Retinal pigment epithelial cell (primary cell): Measurements from ENCODE around the gene RCL1.
"Not testable (repeated sequence)": the region's sequence is repeated elsewhere in the genome, so short reads cannot be mapped to it uniquely, and the experiment has no call there.

ENCODE experiments used
- DNase-seq: peaks from one replicate; pipeline ENCODE4 v3.0.0-alpha.2; 2010; ENCODE audit warnings: low read depth
- H3K4me3 ChIP-seq: 2 replicates; pipeline ENCODE4 v1.5.1; 2011; ENCODE audit warnings: mild to moderate bottlenecking, low read length, control low read depth, moderate library complexity
- CTCF ChIP-seq: conservative IDR thresholded peaks from 2 replicates; pipeline ENCODE4 v1.5.1; 2011; ENCODE audit warnings: low read depth, low read length, control low read depth, inconsistent platforms

The RCL1 gene

GRCh38 chr9:4784403-4784802 is 8.3 kb upstream of the RCL1 start:
- no peak for TF ChIP-seq CTCF
- DNase-seq, result no peak
- no peak overlapping the region for H3K4me3 ChIP-seq

GRCh38 chr9:4786599-4786998 is 6.1 kb upstream of the RCL1 start:
- no peak overlapping the region for H3K4me3 ChIP-seq
- no peak for DNase-seq
- TF ChIP-seq CTCF, result no peak

- no peak for DNase-seq
- no peak for TF ChIP-seq CTCF
Observed at GRCh38 chr9:4787876-4788275, 4.9 kb upstream of the RCL1 start.

GRCh38 chr9:4788703-4789102 is 4.0 kb upstream of the RCL1 start:
- no peak overlapping the region for H3K4me3 ChIP-seq
- no peak for TF ChIP-seq CTCF
- DNase-seq, result no peak

More at GRCh38 chr9:4787876-4788275, 4.9 kb upstream of the RCL1 start:
- H3K4me3 ChIP-seq, result no peak overlapping the region

GRCh38 chr9:4792054-4792571 is 631 bp upstream of the RCL1 start:
- peak overlapping the region; percentile 76 for H3K4me3 ChIP-seq
- DNase-seq, result no peak
- no peak for TF ChIP-seq CTCF

GRCh38 chr9:4793459-4794395 is 983 bp downstream of the RCL1 start:
- peak overlapping the region; percentile 88 for H3K4me3 ChIP-seq
- no peak for DNase-seq
- no peak for TF ChIP-seq CTCF

- H3K4me3 ChIP-seq, result no peak overlapping the region
- no peak for TF ChIP-seq CTCF
- no peak for DNase-seq
Observed at GRCh38 chr9:4794691-4795090, 1.9 kb downstream of the RCL1 start.

GRCh38 chr9:4795108-4795507 is 2.4 kb downstream of the RCL1 start:
- not testable (repeated sequence) for H3K4me3 ChIP-seq, DNase-seq
